Right lobe of liver (tissue), 6 donors: Measurements from ENCODE around the gene TMEM240. TPM values are rescaled to one million over a fixed set of nuclear protein-coding genes. Genes with fewer than 3 reads are reported as not detected.
A peak's percentile ranks its signal among the peaks of the same experiment; 100 is the strongest.
"Not testable (repeated sequence)": the region's sequence is repeated elsewhere in the genome, so short reads cannot be mapped to it uniquely, and the experiment has no call there.

ENCODE experiments used
- ATAC-seq, 4 donors: fragments of 200-7000 bp; cut with Tn5 transposase; one replicate each; pipeline ENCODE4 v1.9.1; 2020; ENCODE audit warnings: mild to moderate bottlenecking in 4 of 4, moderate library complexity in 4 of 4
- DNase-seq, 3 donors: peaks; one replicate each; pipeline ENCODE4 v3.0.0-alpha.2; 2020
- H3K27ac ChIP-seq, 3 donors: fragments of 200-600 bp; one replicate each; pipeline ENCODE4 v1.8.0; 2022
- H3K27me3 ChIP-seq, 2 donors: fragments of 200-600 bp; one replicate each; pipeline ENCODE4 v1.8.0; 2022
- H3K36me3 ChIP-seq, 4 donors: fragments of 200-600 bp; sonication (generic) in 1 of 4; one replicate each; pipeline versions ENCODE4 v1.5.1 to v1.8.0; 2017 to 2022; ENCODE audit warnings: control low read depth in 1 of 4
- H3K4me1 ChIP-seq, 4 donors: fragments of 200-600 bp; sonication (generic) in 1 of 4; one replicate each; pipeline versions ENCODE4 v1.5.1 to v1.8.0; 2017 to 2022; ENCODE audit warnings: control low read depth in 1 of 4
- H3K4me3 ChIP-seq, 3 donors: fragments of 200-600 bp; one replicate each; pipeline ENCODE4 v1.8.0; 2022
- H3K9me3 ChIP-seq, 4 donors: fragments of 200-600 bp; sonication (generic) in 1 of 4; one replicate each; pipeline versions ENCODE4 v1.5.1 to v1.8.0; 2017 to 2022; ENCODE audit warnings: control low read depth in 1 of 4
- CTCF ChIP-seq, 4 donors: fragments of 200-600 bp in 3 of 4; fragments of 450-650 bp in 1 of 4; IDR thresholded peaks; one replicate each; pipeline versions ENCODE4 v1.5.1 to v1.8.0; 2016 to 2022; ENCODE audit warnings: antibody characterized with exemption in 4 of 4, mild to moderate bottlenecking in 2 of 4
- POLR2A ChIP-seq: fragments of 450-650 bp; IDR thresholded peaks from one replicate; pipeline ENCODE4 v1.6.1; 2017; ENCODE audit warnings: antibody characterized with exemption, mild to moderate bottlenecking
- WGBS: methylation state at CpG from one replicate; pipeline ENCODE4 v1.1.6; 2018; ENCODE audit warnings: low coverage, low lambda C conversion rate; ENCODE audit not compliant: insufficient coverage; ENCODE audit errors: missing lambda C conversion rate; 5-methylcytosine and 5-hydroxymethylcytosine counted together
- intact Hi-C, 2 donors: fragments of 100-400 bp; cut with DNase I; formaldehyde crosslinking; loops; one replicate each; pipeline versions ENCODE4 v1.11.2 to v1.14.1; 2022
- total RNA-seq, 6 experiments: library from RNA; depleted of rRNA in 2 of 6; stranded (reverse); fragments of >200 nt in 2 of 6; fragmentation: NEBNext Ultra II Directional in 3 of 6; extraction: Animal tissue kit (Norgen Biotek cat#: 25700) in 3 of 6; gene quantifications; one replicate each; pipeline versions ENCODE4 v1.1.0 to v1.2.4, GENCODE V29; 2016 to 2023
- donor health status: DM: no; HTN: yes; CAD: no.
- donor health status: DM: no; HTN: no; CAD: no.
- donor health status: DM: no; HTN: no; CAD: no.
- donor health status: DM: no; HTN: yes; CAD: no.
- donor health status: DM: no; HTN: yes; CAD: no.

Gene TMEM240
- total RNA-seq, 6 experiments from 2014 or later, result 0.40 TPM; not detected in 5

DNA sequence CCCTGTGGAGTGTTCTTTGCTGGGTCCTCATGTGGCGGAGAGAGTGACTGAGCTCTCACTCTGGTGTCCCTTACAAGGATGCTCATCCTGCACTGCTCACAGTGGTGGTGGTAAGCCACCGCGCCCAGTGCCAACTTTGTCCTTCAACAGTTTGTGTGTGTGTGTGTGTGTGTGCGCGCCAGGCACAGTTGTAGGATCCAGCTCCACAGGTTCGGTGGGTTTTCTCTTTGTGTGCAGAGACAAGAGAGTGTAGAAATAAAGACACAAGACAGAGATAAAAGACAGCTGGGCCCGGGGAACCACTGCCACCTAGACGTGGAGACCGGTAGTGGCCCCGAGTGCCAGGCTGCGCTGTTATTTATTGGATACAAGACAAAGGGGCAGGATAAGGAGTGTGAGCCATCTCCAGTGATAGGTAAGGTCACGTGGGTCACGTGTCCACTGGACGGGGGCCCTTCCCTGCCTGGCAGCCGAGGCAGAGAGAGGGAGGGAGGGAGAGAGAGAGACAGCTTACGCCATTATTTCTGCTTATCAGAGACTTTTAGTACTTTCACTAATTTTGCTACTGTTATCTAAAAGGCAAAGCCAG lies 35.6 kb downstream of the TMEM240 start:
- Histone ChIP-seq H3K4me3 (peak overlapping the region; percentile 3 to 39 (median 35)), H3K27ac (peak overlapping the region; percentile 69 to 77 (median 72))
- DNase-seq (peak; percentile 79 to 90 (median 90)), ATAC-seq (peak; percentile 53 to 67 (median 61))
- TF ChIP-seq CTCF (IDR thresholded peaks at IDR 0.05) (peak; percentile 62 to 84 (median 73)), POLR2A (peak; percentile 47)
- 17% methylated on average over 9 of the region's 16 CpGs for WGBS
- H3K4me1 ChIP-seq, intact Hi-C loops, H3K9me3 ChIP-seq, H3K36me3 ChIP-seq, H3K27me3 ChIP-seq: not testable (repeated sequence)

DNA sequence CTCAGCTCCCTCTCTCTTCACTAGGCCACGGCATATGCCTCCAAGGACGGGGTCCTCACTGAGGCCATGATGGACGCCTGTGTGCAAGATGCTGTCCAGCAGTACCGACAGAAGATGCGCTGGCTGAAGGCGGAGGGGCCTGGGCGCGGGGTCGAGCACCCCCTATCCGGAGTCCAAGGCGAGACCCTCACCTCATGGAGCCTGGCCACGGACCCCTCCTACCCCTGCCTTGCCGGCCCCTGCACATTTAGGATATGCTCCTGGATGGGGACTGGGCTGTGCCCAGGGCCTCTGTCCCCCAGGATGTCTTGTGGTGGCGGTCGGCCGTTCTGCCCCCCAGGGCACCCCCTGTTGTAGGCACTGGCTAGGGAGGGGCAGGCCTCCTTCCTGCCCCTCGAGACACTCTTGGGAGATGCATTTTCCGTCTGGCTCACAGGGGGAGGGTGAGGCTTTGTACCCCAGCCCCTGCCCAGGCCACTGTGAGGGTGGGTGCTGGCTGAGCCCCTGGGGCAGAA lies 44.9 kb downstream of the TMEM240 start:
- DNase-seq, H3K27ac ChIP-seq, H3K27me3 ChIP-seq, H3K9me3 ChIP-seq, intact Hi-C loops, H3K4me1 ChIP-seq, H3K4me3 ChIP-seq, H3K36me3 ChIP-seq: not testable (repeated sequence)
- peak in 1 of 4 donors; percentile 35 for ATAC-seq
- WGBS, result 85% methylated on average over 5 of the region's 18 CpGs

GRCh38 chr1:1494311-1494710 lies 46.1 kb downstream of the TMEM240 start:
- DNase-seq, intact Hi-C loops, ATAC-seq, H3K4me1 ChIP-seq, H3K4me3 ChIP-seq, H3K27me3 ChIP-seq, H3K27ac ChIP-seq, H3K36me3 ChIP-seq, H3K9me3 ChIP-seq: not testable (repeated sequence)
- no CpG with 5 or more reads among the region's 22 CpGs for WGBS

- no peak overlapping the region for H3K4me3 ChIP-seq
- ATAC-seq (no peak), DNase-seq (no peak)
- peaks cover 0 to 16% (median 10%) of the 10 kb centered on the region in 4 donors for H3K36me3 ChIP-seq
- WGBS, result 98% methylated on average over 7 of the region's 10 CpGs
- no peaks in the 10 kb centered on the region for H3K27me3 ChIP-seq
- intact Hi-C loops, result no loop called here
- TF ChIP-seq CTCF (IDR thresholded peaks at IDR 0.05), result no peak
- no peak for TF ChIP-seq POLR2A
- H3K9me3 ChIP-seq, result no peaks in the 10 kb centered on the region
- peaks cover 0 to 9% (median 3%) of the 10 kb centered on the region in 4 donors for H3K4me1 ChIP-seq
- no peak overlapping the region for H3K27ac ChIP-seq
These were observed 48.8 kb downstream of the TMEM240 start for GRCh38 chr1:1491601-1492000.

DNA sequence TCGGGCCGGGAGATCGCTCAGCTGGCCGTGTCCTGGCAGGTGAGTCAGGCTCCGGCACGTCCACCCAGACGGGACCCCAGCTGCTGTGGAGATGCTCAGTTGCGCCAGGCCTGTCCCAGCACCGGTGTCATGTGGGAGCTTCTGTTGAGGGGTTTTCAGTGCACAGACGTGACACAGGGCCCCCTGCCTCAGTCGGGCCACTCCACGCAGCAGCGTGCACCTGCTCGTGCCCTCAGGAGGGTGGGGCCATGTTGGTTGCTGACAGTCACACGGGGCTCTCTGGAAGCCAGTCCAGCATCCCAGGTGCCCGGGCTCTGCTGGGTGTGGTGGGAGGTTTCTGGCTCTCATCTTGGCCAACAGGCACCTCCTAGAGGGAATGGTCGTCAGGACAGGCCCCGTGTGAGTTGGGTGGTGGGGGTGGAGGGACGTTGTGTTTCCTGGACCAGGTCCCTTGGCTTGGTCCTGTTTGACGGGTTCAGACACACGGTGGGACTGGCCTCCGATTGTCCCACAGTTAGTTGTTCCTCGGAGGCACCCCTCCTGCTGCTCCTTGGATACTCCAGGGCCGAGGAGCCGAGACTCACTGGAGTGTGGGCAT lies 49.7 kb downstream of the TMEM240 start:
- intact Hi-C loops, result no loop called here
- DNase-seq (no peak), ATAC-seq (no peak)
- Histone ChIP-seq H3K27me3 (no peaks in the 10 kb centered on the region), H3K4me3 (no peak overlapping the region), H3K27ac (no peak overlapping the region), H3K36me3 (peaks cover 0 to 15% (median 10%) of the 10 kb centered on the region in 4 donors), H3K9me3 (no peaks in the 10 kb centered on the region), H3K4me1 (peaks cover 0 to 9% (median 3%) of the 10 kb centered on the region in 4 donors)
- TF ChIP-seq POLR2A (no peak), CTCF (IDR thresholded peaks at IDR 0.05) (no peak)
- 98% methylated on average over 8 of the region's 25 CpGs for WGBS
